ENCODE measurements around the gene CD274. TPM values are rescaled to one million over a fixed set of nuclear protein-coding genes. Genes with fewer than 3 reads are reported as not detected.

CD274 gene
- total RNA-seq, 1 donor from 2014 or later: 16.1 TPM

DNA sequence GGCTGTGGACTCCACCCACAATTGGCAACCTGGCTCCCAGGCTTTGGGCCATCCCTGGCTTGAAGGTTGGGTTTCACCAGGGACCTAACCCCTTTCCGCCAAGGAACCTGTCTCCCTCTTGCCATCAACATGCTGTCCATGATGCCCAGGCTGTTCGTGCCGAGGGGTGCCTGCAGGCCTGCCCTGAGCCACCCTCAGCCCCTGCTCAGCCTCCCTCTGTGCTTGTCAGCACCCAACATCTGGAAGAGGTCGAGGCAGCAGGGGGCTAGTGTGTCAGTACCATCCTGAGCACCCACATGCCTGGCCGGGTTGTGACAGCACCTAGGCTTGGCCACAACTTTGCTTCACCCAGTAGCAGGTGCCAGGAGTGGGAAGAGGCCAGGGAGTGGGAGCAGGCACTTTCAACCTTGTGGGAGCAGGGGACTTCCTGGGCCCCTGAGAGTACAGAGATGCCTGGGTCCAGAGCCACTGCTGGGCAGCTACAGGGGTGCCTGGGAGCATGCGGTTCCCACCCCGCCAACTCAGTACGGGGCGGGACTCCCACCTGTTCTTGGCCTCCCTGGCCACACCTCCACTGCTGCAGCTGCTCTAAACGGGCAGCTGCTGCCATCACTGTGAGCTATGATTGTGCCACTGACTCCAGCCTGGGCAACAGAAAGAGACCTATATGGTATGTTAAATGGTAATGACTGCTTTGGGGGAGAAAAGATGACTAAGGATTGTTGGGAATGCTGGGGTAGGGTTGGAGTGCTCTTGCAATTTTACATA is 66.3 kb downstream of the CD274 start:
- H3K4me3 ChIP-seq (ENCODE audit: low read depth, low read length): no peak overlapping the region
- TF ChIP-seq, protein P1, sequence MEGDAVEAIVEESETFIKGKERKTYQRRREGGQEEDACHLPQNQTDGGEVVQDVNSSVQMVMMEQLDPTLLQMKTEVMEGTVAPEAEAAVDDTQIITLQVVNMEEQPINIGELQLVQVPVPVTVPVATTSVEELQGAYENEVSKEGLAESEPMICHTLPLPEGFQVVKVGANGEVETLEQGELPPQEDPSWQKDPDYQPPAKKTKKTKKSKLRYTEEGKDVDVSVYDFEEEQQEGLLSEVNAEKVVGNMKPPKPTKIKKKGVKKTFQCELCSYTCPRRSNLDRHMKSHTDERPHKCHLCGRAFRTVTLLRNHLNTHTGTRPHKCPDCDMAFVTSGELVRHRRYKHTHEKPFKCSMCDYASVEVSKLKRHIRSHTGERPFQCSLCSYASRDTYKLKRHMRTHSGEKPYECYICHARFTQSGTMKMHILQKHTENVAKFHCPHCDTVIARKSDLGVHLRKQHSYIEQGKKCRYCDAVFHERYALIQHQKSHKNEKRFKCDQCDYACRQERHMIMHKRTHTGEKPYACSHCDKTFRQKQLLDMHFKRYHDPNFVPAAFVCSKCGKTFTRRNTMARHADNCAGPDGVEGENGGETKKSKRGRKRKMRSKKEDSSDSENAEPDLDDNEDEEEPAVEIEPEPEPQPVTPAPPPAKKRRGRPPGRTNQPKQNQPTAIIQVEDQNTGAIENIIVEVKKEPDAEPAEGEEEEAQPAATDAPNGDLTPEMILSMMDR (conservative IDR thresholded peaks at IDR 0.05; ENCODE audit: low read depth, low read length): no peak
- no peak for DNase-seq (ENCODE audit: low read depth)

DNA sequence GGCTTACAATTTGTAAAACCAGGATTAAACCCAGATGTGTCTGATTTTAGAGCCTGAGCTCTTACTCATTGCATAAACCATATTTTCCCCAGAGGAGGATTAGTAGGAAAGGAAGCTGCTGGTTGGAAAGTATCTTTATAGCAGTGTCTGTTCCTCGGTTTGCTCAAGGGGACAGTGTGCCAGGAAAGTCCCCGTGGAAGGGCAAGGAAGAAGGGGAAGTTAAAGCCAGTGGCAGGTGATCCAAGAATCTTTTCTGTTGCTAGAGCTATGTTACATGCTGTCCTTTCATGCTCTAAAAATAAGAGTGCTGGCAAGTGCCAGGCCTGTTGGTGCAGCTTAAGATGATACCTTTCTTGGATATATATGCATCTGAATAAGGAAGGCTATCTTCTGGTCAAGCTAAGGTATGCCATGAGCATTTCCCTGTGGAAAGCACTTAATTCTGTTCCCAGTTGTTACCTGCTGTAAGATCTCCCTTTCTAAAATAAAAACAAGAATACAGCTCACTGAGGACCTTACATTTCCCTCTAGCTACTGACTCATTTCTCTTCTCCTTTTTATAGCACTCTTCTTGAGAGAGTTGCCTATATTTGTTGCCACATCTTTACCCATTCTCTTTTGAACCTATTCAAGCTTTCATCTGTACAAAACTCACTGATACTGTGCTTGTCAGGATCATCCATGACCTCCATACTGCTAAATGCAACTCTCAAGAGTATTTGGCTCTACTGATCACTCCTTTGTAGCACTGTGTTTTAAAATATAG is 68.0 kb downstream of the CD274 start:
- no peak for DNase-seq (ENCODE audit: low read depth)
- no peak overlapping the region for H3K4me3 ChIP-seq (ENCODE audit: low read depth, low read length)
- TF ChIP-seq, protein P1 (conservative IDR thresholded peaks at IDR 0.05; ENCODE audit: low read depth, low read length): no peak

GRCh38 chr9:5518937-5519319 is 68.6 kb downstream of the CD274 start:
- no peak for DNase-seq (ENCODE audit: low read depth)
- TF ChIP-seq, protein P1 (conservative IDR thresholded peaks at IDR 0.05; ENCODE audit: low read depth, low read length): no peak
- no peak overlapping the region for H3K4me3 ChIP-seq (ENCODE audit: low read depth, low read length)

Other genes starting within 250 kb of the CD274 start
- gene INSL4, start 219.1 kb upstream of the CD274 start, total RNA-seq: not detected in 2 replicates
- gene RLN2, start 145.8 kb upstream of the CD274 start, total RNA-seq: 0.63 and 6.0 TPM in 2 replicates
- 0.69 and 1.3 TPM in 2 replicates for gene RLN1, start 110.7 kb upstream of the CD274 start, total RNA-seq
- gene PLGRKT, start 12.6 kb upstream of the CD274 start, total RNA-seq: 28.5 and 49.0 TPM in 2 replicates
- gene PDCD1LG2, start 60.0 kb downstream of the CD274 start, total RNA-seq: 2.7 and 12.4 TPM in 2 replicates
- gene RIC1, start 178.6 kb downstream of the CD274 start, total RNA-seq: 12.7 and 22.0 TPM in 2 replicates

All from epithelial cell of proximal tubule (primary cell).